Fibroblast of skin of right biceps (primary cell): ENCODE results near the gene NAV3.

Source experiments
- DNase-seq: peaks from one replicate; pipeline ENCODE4 v3.0.0-alpha.2; 2013

NAV3 gene

GRCh38 chr12:77938301-77938700, 107.6 kb downstream of the NAV3 start:
- no peak for DNase-seq

GRCh38 chr12:77940011-77940423, 109.3 kb downstream of the NAV3 start:
- peak; percentile 94 for DNase-seq

- DNase-seq = peak; percentile 77
These were observed 109.9 kb downstream of the NAV3 start for GRCh38 chr12:77940567-77940966.

DNA sequence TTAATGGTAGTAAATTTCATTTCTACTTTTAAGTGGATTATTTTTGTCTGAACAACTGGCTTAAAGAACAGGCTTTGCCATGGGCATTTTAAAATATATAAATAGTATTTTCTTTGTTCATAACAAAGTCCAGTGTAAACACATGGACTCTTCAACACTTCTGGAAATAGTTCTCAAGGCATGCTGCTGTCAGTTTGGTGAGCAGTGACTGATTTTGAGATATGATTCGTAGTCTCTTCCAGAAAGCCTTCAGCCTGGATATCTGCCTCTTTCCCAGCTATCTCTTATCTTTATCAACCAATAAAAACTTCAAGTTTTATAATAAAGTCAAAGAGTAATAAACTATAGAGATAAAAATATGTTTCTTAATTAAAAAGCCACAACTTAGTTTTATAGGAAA, 110.7 kb downstream of the NAV3 start:
- DNase-seq = no peak

- peak; percentile 82 for DNase-seq
These were observed 112.8 kb downstream of the NAV3 start for GRCh38 chr12:77943466-77943865.

- peak; percentile 68 for DNase-seq
These were observed 115.9 kb downstream of the NAV3 start for GRCh38 chr12:77946541-77947061.

GRCh38 chr12:77947330-77947729, 116.6 kb downstream of the NAV3 start:
- DNase-seq = peak; percentile 84

GRCh38 chr12:77947746-77948145, 117.1 kb downstream of the NAV3 start:
- no peak for DNase-seq

DNA sequence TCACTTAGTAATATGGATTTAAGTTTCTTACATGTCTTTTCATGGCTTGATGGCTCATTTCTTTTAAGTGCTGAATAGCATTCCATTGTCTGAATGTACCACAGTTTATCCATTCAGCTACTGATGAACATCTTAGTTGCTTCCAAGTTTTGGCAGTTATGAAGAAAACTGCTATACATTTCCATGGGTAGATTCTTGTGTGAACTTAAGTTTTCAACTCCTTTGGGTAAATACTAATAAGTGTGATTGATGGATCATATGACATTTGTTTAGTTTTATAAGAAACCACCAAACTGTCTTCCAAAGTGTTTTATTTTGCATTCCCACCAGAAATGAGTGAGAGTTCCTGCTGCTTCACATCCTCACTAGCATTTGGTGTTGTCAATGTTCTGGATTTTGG, 119.2 kb downstream of the NAV3 start:
- peak; percentile 59 for DNase-seq

DNA sequence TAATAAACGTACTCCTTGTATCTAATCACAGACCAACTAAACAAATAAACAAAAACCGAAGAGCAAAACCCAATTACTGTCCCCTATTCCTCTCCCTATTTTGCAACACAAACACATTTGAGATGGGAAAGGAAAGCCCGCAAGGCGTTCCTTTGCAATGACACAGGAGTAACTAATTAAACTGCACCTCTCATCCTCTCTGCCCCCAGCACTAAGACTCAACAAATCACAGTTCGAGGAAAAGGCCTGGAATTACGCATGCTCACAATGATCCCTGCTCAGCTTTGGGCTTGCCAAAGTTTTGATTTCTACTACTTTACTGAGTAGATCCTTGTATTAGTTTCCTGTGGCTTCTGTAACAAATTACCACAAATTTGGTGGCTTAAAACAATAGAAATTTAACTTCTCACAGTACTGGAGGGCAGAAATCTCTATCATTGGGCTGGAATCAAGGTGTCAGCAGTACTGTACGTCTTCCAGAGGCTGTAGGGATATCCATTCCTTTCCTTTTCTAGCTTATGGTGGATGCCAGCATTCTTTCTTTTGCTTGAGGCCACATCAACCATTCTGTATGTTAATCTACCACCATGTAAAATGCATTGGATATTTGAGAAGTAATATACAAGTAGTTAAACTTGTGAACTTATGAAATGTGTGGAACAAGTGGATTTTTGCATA, 123.0 kb downstream of the NAV3 start:
- DNase-seq = no peak

- DNase-seq = no peak
These were observed 123.5 kb downstream of the NAV3 start for GRCh38 chr12:77954206-77954555.

DNA sequence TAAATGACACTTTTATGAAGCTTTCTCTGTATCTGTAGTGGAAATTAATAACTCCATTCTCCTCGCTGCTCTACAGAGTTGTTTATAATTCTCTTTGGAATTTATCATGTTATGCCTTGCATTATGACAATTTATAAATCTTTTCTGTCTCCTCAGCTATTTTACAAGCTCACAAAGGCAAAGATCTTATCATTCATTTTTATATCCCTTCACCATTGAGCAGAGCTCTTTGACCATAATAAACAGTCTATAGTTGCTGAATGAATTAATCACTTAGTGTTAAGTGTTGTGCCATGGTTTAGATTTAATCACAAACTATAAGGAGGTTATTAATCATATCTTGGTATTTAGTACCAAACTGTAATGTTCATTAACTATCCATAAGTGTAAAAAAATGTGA, 126.4 kb downstream of the NAV3 start:
- DNase-seq = no peak

GRCh38 chr12:77963576-77964178, 133.0 kb downstream of the NAV3 start:
- DNase-seq = no peak

- no peak for DNase-seq
These were observed 135.1 kb downstream of the NAV3 start for GRCh38 chr12:77965790-77966189.

DNA sequence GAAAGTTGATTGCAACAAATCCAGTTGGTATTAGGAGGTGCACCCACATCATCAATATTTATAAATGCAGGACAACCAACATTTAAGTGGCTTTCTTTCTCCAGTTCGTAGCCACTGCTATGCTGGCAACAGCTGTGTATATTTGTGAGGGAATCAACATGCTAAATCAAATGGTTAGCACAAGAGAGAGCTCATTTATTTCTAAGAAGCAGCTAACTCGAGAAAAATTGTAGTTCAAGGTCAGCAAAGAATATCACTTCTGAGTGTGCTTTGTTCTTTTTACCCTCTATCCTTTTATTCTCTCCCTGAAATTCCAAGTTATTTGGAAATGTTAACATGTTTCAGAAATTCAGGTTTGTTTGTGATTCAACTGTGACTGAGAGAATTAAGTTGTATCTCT, 137.3 kb downstream of the NAV3 start:
- no peak for DNase-seq

DNA sequence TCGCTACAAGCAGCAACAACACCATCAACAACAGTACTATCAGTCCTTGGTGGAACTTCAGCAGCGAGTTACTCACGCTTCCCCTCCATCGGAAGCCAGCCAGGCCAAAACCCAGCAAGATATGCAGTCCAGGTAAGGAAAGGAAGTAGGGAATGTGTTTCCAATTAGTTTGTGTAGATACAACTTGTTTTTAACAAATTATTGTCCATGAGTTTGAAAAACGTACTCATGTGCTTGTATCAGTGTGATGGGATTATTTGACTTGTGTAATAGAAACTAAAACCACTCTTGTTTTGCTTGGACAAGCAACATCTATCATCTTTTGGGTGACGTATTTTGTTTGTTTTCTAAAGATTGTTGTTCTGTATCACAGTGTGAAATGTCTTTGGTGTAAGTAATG, 137.9 kb downstream of the NAV3 start:
- DNase-seq = no peak

DNA sequence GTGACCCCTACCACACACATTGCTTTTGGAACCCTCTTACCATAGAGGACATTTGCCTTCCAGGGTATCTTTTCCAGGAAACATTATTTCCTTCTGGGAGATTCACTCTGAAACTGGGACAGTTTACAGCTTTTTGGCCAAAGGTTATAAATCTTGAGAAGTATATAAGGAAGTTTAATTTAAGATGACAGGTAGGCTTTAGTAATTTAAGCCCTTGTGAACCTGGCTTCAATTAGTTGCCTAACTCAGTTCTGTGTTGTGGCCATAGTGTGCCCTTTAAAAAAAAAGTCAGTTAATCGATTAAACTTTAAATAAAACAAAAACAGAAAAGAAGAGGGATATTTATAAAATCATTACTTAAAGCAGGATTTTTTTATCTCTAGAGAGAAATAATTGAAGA, 142.9 kb downstream of the NAV3 start:
- DNase-seq = no peak

- no peak for DNase-seq
These were observed 144.0 kb downstream of the NAV3 start for GRCh38 chr12:77974645-77975044.

DNA sequence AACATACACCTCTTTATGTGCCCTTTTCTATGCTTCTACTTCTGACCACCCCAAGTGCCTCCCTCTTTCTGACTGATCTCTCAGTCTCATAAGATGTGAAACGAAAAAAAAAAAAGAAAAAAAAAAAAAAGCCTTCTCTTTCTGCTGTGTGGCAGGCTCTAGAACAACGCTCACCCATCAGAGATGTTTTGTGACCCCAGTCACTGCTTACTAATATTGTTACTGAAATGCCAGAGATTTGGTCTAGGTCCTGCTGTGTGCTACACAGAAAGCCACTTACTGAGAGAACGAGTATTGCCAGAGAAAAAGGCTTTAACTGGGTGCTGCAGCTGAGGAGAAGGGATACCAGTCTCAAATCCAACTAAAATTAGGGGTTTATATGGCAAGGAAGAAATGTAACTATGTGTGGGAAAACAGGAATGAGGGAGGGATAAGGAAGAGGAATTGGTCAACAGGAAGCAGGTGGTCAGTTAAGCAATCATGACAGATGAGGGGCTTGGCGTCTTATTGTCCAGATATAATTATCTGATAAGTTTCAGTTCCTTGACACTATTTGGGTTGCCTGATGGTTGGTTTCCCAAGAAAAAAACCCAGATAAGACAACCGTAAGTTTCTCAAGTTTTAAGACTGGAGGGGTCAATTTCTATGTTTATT, 149.0 kb downstream of the NAV3 start:
- no peak for DNase-seq

- DNase-seq = no peak
These were observed 150.1 kb downstream of the NAV3 start for GRCh38 chr12:77980782-77981181.

- DNase-seq = no peak
These were observed 153.2 kb downstream of the NAV3 start for GRCh38 chr12:77983859-77984258.

DNA sequence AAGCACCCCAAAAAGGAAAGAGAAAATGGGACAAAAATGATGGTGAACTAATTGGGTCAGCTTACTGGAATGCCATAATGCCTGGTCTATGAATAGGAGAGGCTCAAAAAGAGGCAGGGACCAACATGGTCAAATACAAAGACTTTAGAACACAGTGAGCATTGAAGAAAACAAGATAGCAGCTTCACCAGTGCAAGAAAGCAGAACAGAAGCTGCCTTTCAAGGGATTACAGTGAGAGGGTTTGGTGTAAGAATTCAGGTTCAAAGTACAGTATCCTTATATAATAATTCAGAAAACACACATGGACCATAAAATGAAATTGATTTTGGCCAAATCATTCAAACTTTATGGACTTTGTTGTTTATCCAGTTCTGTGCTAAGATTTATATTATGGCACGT, 162.1 kb downstream of the NAV3 start:
- no peak for DNase-seq

DNA sequence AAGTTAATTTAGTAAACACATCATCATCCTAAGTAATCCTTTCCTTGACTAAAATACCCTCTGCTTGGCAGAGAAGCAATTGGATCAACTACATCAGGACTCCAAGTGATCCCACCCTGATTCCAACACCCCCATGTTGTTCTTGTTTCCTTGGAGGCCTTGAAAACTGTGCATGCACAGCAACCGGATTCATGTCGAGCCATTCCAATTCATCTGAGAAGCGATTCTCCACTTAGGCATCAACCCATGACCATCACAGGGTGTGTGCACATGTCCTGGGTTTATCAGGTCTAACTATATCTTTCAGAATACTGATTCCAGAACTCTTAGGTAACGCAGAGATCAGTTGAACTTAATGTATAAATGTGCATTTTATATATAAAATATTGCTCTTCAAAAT, 163.0 kb downstream of the NAV3 start:
- DNase-seq = no peak

DNA sequence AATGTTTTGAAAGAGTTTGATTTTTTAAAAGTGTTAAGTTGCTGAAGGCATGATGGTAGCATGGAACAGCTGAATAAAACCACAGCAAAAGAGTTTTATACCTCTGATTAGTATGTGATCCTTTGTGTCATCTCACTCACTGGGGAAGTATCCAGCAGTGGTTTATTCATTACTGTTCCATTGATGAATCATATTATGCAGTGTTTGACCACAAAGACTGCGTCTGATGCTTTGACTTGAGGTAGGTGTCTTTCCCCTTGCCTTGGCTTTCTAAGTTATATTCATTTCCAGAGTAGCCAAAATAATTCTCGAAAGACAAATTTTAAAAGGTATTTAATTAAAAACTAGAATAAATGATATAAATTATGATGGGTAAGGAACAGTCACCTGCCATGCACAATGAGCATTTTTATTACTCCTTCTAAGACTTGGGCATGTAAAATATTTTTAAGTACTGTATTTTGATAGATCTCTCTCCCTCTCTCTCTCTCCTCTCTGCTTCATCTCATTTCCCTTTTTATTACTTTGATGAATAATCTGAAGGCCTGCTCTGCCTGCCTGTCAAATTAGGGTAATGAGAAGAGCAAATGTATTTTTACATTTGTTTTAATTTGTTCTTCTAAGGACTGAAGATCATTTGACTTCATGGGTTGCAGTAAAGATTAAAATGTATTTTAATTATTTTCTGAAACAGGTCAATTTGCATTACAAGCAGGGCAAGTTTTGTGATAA, 164.9 kb downstream of the NAV3 start:
- peak; percentile 88 for DNase-seq
